Hematopoietic multipotent progenitor cell treated with erythropoietin and hydrocortisone succinate and interleukin-3 and kit ligand, for 8 days (in vitro differentiated cells): ENCODE measurements around the gene TMEM50B.
"Not testable (repeated sequence)": the region's sequence is repeated elsewhere in the genome, so short reads cannot be mapped to it uniquely, and the experiment has no call there.

ENCODE experiments used
- DNase-seq: peaks from one replicate; pipeline ENCODE4 v3.0.0-alpha.2; 2015

Gene TMEM50B

GRCh38 chr21:33477066-33477465 is 2.7 kb downstream of the TMEM50B start:
- no peak for DNase-seq

GRCh38 chr21:33473344-33473743 is 6.4 kb downstream of the TMEM50B start:
- no peak for DNase-seq

GRCh38 chr21:33470701-33471100 is 9.1 kb downstream of the TMEM50B start:
- no peak for DNase-seq

DNA sequence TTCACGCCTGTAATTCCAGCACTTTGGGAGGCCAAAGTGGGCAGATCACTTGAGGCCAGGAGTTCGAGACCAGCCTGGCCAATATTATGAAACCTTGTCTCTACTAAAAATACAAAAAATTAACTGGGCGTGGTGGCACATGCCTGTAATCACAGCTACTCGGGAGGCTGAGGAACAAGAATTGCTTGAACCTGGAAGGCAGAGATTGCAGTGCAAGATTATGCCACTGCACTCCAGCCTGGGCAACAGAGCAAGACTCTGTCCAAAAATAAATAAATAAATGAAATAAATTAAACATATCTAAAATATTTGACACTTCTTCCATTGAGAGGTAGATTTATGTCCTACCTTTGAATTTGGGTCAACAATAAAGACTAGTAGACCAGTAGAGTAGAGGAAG is 10.6 kb downstream of the TMEM50B start:
- not testable (repeated sequence) for DNase-seq

GRCh38 chr21:33461538-33462250 is 18.1 kb downstream of the TMEM50B start:
- DNase-seq, result no peak

- no peak for DNase-seq
These were observed 20.9 kb downstream of the TMEM50B start for GRCh38 chr21:33458861-33459260.

- no peak for DNase-seq
These were observed 23.9 kb downstream of the TMEM50B start for GRCh38 chr21:33455686-33456446.

GRCh38 chr21:33452362-33452761 is 27.4 kb downstream of the TMEM50B start:
- no peak for DNase-seq

DNA sequence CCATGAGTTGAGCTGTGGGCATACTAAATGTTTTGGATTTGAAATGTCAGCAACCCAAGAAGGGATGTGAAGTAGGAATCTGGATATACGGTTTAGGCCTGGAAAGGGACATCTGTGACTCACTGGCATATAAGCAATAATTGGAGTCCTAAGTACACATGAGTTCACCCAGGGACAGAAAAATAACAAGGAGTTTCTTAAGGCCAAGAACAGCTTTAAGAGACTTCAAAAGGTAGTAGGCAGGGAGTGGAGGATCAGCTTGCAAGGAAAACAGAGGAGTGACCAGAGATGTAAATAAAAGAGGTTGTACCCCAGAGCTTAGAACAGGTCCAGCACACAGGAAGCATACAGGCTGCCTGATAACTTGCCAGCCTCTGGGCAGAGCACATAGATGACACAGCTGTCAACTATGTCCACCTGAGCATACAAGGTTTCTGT is 28.1 kb downstream of the TMEM50B start:
- DNase-seq, result no peak

GRCh38 chr21:33449616-33450015 is 30.2 kb downstream of the TMEM50B start:
- no peak for DNase-seq

DNA sequence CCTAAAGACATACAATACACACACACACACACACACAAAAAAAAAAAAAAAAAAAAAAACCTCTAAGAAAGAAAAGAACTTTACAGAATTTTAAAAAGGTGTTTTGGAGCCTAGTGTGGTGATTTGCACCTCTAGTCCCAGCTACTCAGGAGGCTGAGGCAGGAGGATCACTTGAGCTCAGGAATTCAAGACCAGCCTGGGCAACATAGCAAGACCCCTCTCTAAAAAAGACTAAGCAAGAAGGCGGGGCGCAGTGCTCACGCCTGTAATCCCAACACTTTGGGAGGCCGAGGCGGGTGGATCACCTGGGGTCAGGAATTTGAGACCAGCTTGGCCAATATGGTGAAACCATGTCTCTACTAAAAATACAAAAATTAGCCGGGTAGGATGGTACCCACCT is 33.2 kb downstream of the TMEM50B start:
- DNase-seq, result not testable (repeated sequence)

DNA sequence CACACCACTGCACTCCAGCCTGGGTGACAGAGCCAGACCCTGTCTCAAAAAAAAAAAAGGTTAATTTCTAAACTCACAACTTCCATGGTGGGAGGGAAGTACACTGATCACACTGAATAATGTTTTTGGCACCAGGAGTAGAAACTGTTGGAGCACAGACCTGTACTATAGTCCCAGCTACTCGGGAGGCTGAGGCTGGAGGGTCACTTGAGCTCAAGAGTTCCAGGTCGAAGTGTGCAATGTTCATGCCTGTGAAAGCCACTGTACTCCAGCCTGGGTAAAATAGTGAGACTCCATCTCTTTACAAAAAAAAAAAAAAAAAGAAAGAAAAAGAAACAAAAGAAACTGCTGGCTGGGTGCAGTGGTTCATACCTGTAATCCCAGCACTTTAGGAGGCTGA is 35.3 kb downstream of the TMEM50B start:
- no peak for DNase-seq

GRCh38 chr21:33443194-33443593 is 36.6 kb downstream of the TMEM50B start:
- DNase-seq, result no peak

GRCh38 chr21:33441489-33442477 is 38.0 kb downstream of the TMEM50B start:
- no peak for DNase-seq

DNA sequence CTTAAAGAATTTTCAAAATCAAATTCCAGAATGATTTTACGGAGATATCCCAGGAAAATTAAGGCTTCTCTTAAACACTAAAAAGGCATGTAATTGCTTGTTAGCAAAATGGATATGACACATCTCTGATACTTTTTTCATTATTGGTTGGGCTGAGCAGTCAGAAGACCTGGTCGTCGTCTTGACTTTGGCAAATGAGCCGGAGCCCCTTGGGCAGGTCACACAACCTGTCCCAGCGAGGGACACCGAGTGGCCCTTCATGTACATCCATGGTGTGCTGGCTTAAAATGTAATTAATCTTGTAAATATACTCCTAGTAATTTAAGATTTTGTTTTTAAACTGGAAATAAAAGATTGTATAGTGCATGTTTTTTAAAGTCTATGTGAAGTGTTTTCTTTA is 42.6 kb downstream of the TMEM50B start:
- DNase-seq, result no peak

- peak; percentile 37 for DNase-seq
These were observed 44.9 kb downstream of the TMEM50B start for GRCh38 chr21:33434770-33435360.

DNA sequence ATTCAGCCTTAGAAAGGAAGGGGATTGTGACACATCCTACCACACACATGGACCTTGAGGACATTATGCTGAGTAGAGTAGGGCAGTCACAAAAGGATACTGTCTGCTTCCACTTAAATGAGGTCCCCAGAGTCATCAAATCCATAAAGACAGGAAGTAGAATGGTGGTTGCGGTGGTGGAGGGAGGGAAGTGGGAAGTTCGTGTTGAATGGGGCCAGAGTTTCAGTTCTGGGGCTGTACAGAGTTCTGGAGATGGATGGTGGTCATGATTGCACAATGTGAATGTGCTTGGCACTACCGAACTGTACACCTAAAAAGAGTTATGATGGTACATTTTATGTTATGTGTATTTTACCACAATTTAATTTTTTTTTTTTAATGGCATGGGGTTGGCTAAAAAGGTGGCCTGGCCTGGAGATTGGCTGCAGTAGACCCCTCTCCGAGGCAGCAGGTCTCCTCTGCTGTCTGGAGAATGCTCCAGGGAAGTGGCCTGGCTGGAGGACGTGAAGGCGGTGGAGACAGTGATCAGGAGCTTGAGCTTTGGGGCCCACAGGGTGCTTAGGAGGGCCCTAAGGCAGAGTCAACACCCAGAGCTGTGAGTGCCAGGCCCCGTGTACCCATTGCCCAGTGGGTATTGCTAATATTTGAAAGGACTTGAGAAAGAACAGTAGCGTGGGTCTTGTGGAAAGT is 46.2 kb downstream of the TMEM50B start:
- no peak for DNase-seq

GRCh38 chr21:33433001-33433400 is 46.8 kb downstream of the TMEM50B start:
- DNase-seq, result no peak

DNA sequence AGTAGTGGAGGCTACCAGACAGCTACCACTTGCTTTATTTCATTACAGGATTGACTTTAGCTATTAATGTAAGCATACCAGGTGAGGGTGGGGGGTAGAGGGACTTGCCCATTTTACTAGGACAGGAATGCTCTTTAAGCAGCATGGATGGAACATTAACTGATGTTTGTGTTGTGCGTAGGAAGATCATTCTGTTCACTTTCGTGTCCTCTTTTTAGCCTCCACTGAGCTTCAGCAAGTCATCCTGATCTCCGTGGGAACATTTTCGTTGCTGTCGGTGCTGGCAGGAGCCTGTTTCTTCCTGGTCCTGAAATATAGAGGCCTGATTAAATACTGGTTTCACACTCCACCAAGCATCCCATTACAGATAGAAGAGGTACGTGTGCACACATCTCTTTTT is 47.3 kb downstream of the TMEM50B start:
- no peak for DNase-seq

GRCh38 chr21:33430858-33431257 is 48.9 kb downstream of the TMEM50B start:
- DNase-seq, result no peak

DNA sequence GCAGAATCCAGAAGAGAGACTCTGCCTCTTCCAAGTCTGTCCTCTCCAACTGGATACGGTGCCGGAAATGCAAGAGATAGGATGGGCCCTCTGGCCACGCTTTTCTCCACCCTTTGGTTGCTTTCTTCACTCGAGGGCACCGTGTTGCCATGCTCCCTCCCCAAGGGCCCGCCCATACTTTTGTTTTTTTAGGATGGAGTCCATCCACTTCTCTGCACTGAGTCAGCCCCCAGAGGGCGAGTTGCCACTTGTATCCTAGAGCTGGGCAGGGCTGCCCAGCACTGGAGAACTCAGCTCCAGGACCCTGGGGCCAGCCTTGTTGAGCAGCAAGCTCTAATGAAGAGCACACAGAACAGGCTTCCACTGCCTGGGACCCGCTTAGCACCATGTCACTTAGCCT is 51.1 kb downstream of the TMEM50B start:
- no peak for DNase-seq

- DNase-seq, result no peak
These were observed 52.7 kb downstream of the TMEM50B start for GRCh38 chr21:33427051-33427450.
